Panc1 (cell line): ENCODE measurements around the gene FTL. TPM values are rescaled to one million over a fixed set of nuclear protein-coding genes. Genes with fewer than 3 reads are reported as not detected.

ENCODE experiments used
- ATAC-seq: fragments of 200-7000 bp; cut with Tn5 transposase; 2 replicates; pipeline ENCODE4 v1.9.1; 2020; ENCODE audit warnings: mild to moderate bottlenecking, moderate library complexity
- BruUV-seq: library from RNA; stranded (reverse); fragments of 400-500 nt; replicated peaks from 2 replicates; lab custom pipeline; 2021; lab: Mats Ljungman, UMichigan
- CTCF ChIA-PET: fragments of 300-600 bp; sonication (Branson Sonifier 250); formaldehyde crosslinking; loops from one replicate; lab custom pipeline; 2022; ENCODE audit warnings: antibody characterized with exemption; lab: Charles Lee
- POLR2A ChIA-PET: fragments of 300-600 bp; sonication (Branson Sonifier 250); formaldehyde crosslinking; loops from one replicate; lab custom pipeline; 2022; ENCODE audit warnings: antibody characterized with exemption; lab: Charles Lee
- DNase-seq: peaks from one replicate; pipeline ENCODE4 v3.0.0-alpha.2; 2010; ENCODE audit warnings: low read depth, low spot score
- H3K27ac ChIP-seq: 2 replicates; pipeline ENCODE4 v1.5.1; 2011; ENCODE audit warnings: mild to moderate bottlenecking, low read length, inconsistent platforms
- H3K27me3 ChIP-seq: fragments of 200-500 bp; sonication (Bioruptor generic); 2 replicates; pipeline ENCODE4 v1.6.0; 2014; ENCODE audit warnings: low read length, inconsistent platforms; ENCODE audit not compliant: control insufficient read depth, insufficient read depth
- H3K36me3 ChIP-seq: fragments of 200-500 bp; sonication (Bioruptor generic); 2 replicates; pipeline ENCODE4 v1.5.1; 2014; ENCODE audit warnings: inconsistent platforms, mild to moderate bottlenecking, low read length, moderate library complexity; ENCODE audit not compliant: control insufficient read depth, insufficient read depth
- H3K4me1 ChIP-seq: 2 replicates; pipeline ENCODE4 v1.5.1; 2011; ENCODE audit warnings: inconsistent platforms, mild to moderate bottlenecking, low read length, moderate library complexity; ENCODE audit not compliant: control insufficient read depth, insufficient read depth
- H3K4me3 ChIP-seq, 2 experiments: 2 replicates each; pipeline ENCODE4 v1.5.1; 2011 to 2012; ENCODE audit warnings: low read depth in 2 of 2, low read length in 2 of 2, mild to moderate bottlenecking in 2 of 2, inconsistent platforms in 1 of 2, moderate library complexity in 1 of 2
- H3K9me3 ChIP-seq: fragments of 200-500 bp; sonication (Bioruptor generic); 2 replicates; pipeline ENCODE4 v1.5.1; 2014; ENCODE audit warnings: low read depth, mild to moderate bottlenecking, inconsistent platforms, low read length, moderate library complexity; ENCODE audit not compliant: control insufficient read depth, insufficient read depth
- POLR2AphosphoS5 ChIP-seq: IDR thresholded peaks from 2 replicates; pipeline ENCODE4 v1.6.1; 2012; ENCODE audit warnings: mild to moderate bottlenecking, low read depth, low read length, moderate library complexity
- SIN3A ChIP-seq: IDR thresholded peaks from 2 replicates; pipeline ENCODE4 v1.6.1; 2012; ENCODE audit warnings: low read depth, mild to moderate bottlenecking, low read length, moderate library complexity, borderline replicate concordance; ENCODE audit not compliant: insufficient read depth
- TCF7L2 ChIP-seq: IDR thresholded peaks from 2 replicates; pipeline ENCODE4 v1.6.1; 2011; ENCODE audit warnings: mild to moderate bottlenecking, low read depth, low read length, inconsistent platforms
- in situ Hi-C: cut with HindIII; loops from 2 replicates; pipeline ENCODE4 v1.10.0; 2016; ENCODE audit warnings: low sequenced_read_pairs, low pct_unique_long_range_greater_than_20kb
- intact Hi-C: fragments of 100-400 bp; cut with micrococcal nuclease; formaldehyde crosslinking; loops from one replicate; pipeline ENCODE4 v1.10.0; 2022; ENCODE audit not compliant: unreplicated experiment
- total RNA-seq: library from RNA; stranded (reverse); gene quantifications from one replicate; pipeline ENCODE4 v1.2.1, GENCODE V29; 2021; ENCODE audit not compliant: unreplicated experiment
- TF ChIP-seq, protein P1 (sequence below), 2 experiments: IDR thresholded peaks; 2 replicates each; pipeline ENCODE4 v1.6.1; 2011 to 2012; ENCODE audit warnings: low read depth in 2 of 2, control low read depth in 1 of 2, low read length in 1 of 2, mild to moderate bottlenecking in 1 of 2, moderate library complexity in 1 of 2; ENCODE audit not compliant: insufficient read depth in 1 of 2
- TF ChIP-seq, protein P2 (sequence below): fragments of 450-650 bp; IDR thresholded peaks from 2 replicates; pipeline ENCODE4 v1.5.1; 2017; ENCODE audit warnings: mild to moderate bottlenecking

Gene FTL
- total RNA-seq, 1 experiment from 2014 or later, result 1,332 TPM

DNA sequence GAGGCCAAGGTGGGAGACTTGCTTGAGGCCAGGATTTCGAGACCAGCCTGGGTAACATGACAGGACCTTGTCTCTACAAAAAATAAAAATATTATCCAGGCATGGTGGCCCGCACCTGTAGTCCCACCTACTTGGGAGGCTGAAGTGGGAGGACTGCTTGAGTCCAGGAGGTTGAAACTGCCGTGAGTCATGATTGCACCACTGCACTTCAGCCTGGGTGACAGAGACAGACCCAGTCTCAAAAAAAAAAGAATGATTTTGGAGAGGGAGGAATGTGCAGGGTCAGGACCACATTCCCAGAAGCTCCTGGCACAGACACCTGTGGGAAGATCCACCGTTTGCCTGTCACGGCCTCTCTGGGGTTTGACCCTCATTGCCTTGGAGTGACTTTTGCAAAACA, 19.7 kb upstream of the FTL start:
- BruUV-seq, result no TSS peak
- no peak overlapping the region for H3K4me3 ChIP-seq
- no peaks in the 10 kb centered on the region for H3K4me1 ChIP-seq
- CTCF ChIA-PET, result no interaction called here
- TF ChIP-seq, protein P1, sequence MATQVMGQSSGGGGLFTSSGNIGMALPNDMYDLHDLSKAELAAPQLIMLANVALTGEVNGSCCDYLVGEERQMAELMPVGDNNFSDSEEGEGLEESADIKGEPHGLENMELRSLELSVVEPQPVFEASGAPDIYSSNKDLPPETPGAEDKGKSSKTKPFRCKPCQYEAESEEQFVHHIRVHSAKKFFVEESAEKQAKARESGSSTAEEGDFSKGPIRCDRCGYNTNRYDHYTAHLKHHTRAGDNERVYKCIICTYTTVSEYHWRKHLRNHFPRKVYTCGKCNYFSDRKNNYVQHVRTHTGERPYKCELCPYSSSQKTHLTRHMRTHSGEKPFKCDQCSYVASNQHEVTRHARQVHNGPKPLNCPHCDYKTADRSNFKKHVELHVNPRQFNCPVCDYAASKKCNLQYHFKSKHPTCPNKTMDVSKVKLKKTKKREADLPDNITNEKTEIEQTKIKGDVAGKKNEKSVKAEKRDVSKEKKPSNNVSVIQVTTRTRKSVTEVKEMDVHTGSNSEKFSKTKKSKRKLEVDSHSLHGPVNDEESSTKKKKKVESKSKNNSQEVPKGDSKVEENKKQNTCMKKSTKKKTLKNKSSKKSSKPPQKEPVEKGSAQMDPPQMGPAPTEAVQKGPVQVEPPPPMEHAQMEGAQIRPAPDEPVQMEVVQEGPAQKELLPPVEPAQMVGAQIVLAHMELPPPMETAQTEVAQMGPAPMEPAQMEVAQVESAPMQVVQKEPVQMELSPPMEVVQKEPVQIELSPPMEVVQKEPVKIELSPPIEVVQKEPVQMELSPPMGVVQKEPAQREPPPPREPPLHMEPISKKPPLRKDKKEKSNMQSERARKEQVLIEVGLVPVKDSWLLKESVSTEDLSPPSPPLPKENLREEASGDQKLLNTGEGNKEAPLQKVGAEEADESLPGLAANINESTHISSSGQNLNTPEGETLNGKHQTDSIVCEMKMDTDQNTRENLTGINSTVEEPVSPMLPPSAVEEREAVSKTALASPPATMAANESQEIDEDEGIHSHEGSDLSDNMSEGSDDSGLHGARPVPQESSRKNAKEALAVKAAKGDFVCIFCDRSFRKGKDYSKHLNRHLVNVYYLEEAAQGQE (IDR thresholded peaks at IDR 0.05; ENCODE audit: insufficient read depth in 1 of 2, low read depth in 2 of 2, low read length in 1 of 2), result no peak
- TF ChIP-seq SIN3A (no peak), POLR2AphosphoS5 (no peak), TCF7L2 (no peak)
- TF ChIP-seq, protein P2, sequence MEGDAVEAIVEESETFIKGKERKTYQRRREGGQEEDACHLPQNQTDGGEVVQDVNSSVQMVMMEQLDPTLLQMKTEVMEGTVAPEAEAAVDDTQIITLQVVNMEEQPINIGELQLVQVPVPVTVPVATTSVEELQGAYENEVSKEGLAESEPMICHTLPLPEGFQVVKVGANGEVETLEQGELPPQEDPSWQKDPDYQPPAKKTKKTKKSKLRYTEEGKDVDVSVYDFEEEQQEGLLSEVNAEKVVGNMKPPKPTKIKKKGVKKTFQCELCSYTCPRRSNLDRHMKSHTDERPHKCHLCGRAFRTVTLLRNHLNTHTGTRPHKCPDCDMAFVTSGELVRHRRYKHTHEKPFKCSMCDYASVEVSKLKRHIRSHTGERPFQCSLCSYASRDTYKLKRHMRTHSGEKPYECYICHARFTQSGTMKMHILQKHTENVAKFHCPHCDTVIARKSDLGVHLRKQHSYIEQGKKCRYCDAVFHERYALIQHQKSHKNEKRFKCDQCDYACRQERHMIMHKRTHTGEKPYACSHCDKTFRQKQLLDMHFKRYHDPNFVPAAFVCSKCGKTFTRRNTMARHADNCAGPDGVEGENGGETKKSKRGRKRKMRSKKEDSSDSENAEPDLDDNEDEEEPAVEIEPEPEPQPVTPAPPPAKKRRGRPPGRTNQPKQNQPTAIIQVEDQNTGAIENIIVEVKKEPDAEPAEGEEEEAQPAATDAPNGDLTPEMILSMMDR, result no peak
- H3K27me3 ChIP-seq, result no peaks in the 10 kb centered on the region
- H3K36me3 ChIP-seq, result no peaks in the 10 kb centered on the region
- DNase-seq (no peak), ATAC-seq (no peak)
- POLR2A ChIA-PET, result no interaction called here
- H3K9me3 ChIP-seq, result no peaks in the 10 kb centered on the region; the same call in 1 of the 2 replicates
- intact Hi-C loops (no loop called here), in situ Hi-C loops (no loop called here)
- H3K27ac ChIP-seq, result no peak overlapping the region

DNA sequence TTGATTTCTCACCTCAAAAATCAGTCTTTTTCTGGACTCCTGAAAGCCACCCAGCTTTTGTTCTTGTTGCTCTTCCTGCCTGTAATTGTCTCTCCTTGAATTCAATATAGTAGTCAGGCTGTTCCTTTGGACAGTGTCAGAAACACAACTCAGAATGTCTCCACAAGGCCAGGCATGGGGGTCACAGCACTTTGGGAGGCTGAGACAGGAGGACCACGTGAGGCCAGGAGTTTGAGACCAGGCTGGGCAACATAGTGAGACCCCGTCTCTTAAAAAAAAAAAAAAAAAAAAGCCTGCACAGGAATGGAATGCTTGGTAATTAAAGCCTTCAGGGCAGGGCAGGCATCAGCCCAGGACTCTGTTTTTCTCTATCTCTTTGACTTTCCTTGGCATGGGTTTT, 19.3 kb upstream of the FTL start:
- no peaks in the 10 kb centered on the region for H3K27me3 ChIP-seq
- no peak for DNase-seq
- H3K27ac ChIP-seq, result no peak overlapping the region
- in situ Hi-C loops, result no loop called here
- no peaks in the 10 kb centered on the region; the same call in 1 of the 2 replicates for H3K9me3 ChIP-seq
- ChIA-PET POLR2A (no interaction called here), CTCF (no interaction called here)
- intact Hi-C loops, result no loop called here
- H3K4me3 ChIP-seq, result no peak overlapping the region
- BruUV-seq, result no TSS peak
- H3K36me3 ChIP-seq, result no peaks in the 10 kb centered on the region
- ATAC-seq, result no peak
- no peak for TF ChIP-seq TCF7L2
- no peak for TF ChIP-seq SIN3A
- no peak for TF ChIP-seq POLR2AphosphoS5
- TF ChIP-seq, protein P1 (IDR thresholded peaks at IDR 0.05; ENCODE audit: insufficient read depth in 1 of 2, low read depth in 2 of 2, low read length in 1 of 2), result no peak
- TF ChIP-seq, protein P2, result no peak
- H3K4me1 ChIP-seq, result no peaks in the 10 kb centered on the region
